ENCODE measurements around the gene GHR.

GHR gene

GRCh38 chr5:42745856-42746255, 322.6 kb downstream of the GHR start:
- DNase-seq = no peak

- DNase-seq = no peak
Measured at GRCh38 chr5:42749020-42749419, 325.8 kb downstream of the GHR start.

GRCh38 chr5:42750507-42750906, 327.3 kb downstream of the GHR start:
- DNase-seq = no peak

GRCh38 chr5:42751044-42751443, 327.8 kb downstream of the GHR start:
- DNase-seq = no peak

GRCh38 chr5:42753099-42753498, 329.9 kb downstream of the GHR start:
- DNase-seq = no peak

GRCh38 chr5:42756606-42757601, 333.7 kb downstream of the GHR start, which contains the start of gene CCDC152:
Gene CCDC152 (plus strand): TSS chr5:42756818. CDS start chr5:42759122, 2,304 bp downstream.
- no peak for DNase-seq

GRCh38 chr5:42759456-42759855, 336.2 kb downstream of the GHR start:
- no peak for DNase-seq

- DNase-seq = no peak
Measured at GRCh38 chr5:42760426-42760825, 337.2 kb downstream of the GHR start.

GRCh38 chr5:42761791-42762190, 338.6 kb downstream of the GHR start:
- no peak for DNase-seq

- DNase-seq = peak; percentile 1
Measured at GRCh38 chr5:42767491-42768105, 344.4 kb downstream of the GHR start.

GRCh38 chr5:42768106-42768504, 344.9 kb downstream of the GHR start:
- DNase-seq = no peak

GRCh38 chr5:42770003-42770402, 346.8 kb downstream of the GHR start:
- no peak for DNase-seq

Data from NCI-H1105 (cell line).